Measurements from ENCODE around the gene GRIN2D. TPM values are rescaled to one million over a fixed set of nuclear protein-coding genes. Genes with fewer than 3 reads are reported as not detected.
A peak's percentile ranks its signal among the peaks of the same experiment; 100 is the strongest.
"Not testable (repeated sequence)": the region's sequence is repeated elsewhere in the genome, so short reads cannot be mapped to it uniquely, and the experiment has no call there.

The GRIN2D gene
- total and polyA plus RNA-seq, 2 donors, result 0.30 to 1.9 TPM

DNA sequence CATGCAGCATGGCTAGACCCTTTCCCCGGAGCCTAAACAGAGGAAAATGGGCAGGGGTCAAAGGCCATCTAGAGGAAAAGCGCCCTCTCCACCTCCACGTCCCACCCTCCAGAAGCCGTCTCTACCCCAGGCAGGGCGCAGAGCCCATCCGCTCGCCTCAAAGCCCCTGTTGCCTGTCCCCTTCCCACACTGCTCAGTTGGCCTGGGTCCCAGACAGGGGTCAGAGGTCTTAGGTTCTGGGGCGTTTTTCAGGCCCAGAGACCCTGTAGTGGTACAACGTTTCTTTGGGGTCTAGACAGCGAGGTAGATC lies 30.0 kb upstream of the GRIN2D start:
- H3K4me1 ChIP-seq (ENCODE audit: insufficient read depth), result no peaks in the 10 kb centered on the region
- peak overlapping the region; percentile 54 for H3K4me3 ChIP-seq (ENCODE audit: low read depth, low read length)
- peak overlapping the region; percentile 92 for H3K27ac ChIP-seq (ENCODE audit: low read depth)
- WGBS, result under 1% methylated on average over 10 of the region's 10 CpGs
- H3K36me3 ChIP-seq (ENCODE audit: insufficient read depth), result no peaks in the 10 kb centered on the region
- DNase-seq (ENCODE audit: extremely low spot score), result no peak

DNA sequence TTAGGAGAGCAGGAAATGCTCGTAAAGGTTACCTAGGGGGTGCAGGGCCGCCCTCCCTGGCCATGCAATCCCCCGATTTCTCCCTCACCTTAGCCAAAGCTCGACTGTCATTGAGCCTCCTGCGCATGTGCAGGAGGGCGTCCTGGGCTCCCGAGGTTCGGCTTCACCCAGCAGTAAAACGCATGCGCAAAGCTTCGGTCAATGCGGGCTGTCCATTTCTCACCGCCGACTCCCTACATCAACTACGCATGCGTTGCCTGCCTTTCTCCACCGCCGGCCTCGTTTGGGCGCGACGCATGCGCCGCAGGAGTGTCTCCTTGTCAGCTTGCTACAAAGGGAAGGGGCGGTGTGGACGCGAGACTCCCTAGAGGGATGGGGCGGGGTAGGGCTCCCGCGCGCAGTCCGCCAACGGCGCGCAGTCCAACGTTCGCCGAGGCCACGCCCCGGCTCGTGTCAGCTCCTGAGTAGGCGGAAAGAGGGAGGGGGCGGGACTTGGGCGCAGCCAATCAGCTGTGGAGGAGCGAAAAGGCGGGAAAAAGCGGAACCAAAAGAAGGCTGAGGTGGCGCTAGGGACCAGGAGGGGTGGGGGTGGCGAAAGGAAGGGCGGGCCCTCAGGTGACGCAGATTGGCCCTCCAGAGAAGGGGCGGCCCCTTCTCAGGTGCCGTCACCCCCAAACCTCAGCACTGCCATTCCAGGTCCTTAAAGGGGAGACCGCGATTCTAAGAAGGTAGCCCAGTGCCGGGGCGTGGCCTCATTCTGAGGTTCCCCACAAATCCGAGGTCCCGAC lies 29.5 kb upstream of the GRIN2D start, which contains the start of the genes SYNGR4 and TMEM143:
TSS of gene SYNGR4 (plus strand) at position 558 of the 788 bp plus-strand sequence. CDS start 1,476 bp downstream, outside the sequence.
TSS of gene TMEM143 (minus strand) at position 131 of the 788 bp plus-strand sequence. CDS start at position 111, 20 bp downstream.
- Histone ChIP-seq H3K4me3 (ENCODE audit: low read depth, low read length) (peak within 1 kb of the TSS; percentile 54), H3K27ac (ENCODE audit: low read depth) (peak within 1 kb of the TSS; percentile 92), H3K36me3 (ENCODE audit: insufficient read depth) (no peaks in the 10 kb centered on the region), H3K4me1 (ENCODE audit: insufficient read depth) (no peaks in the 10 kb centered on the region)
- DNase-seq (ENCODE audit: extremely low spot score), result peak; percentile 100
- WGBS, result under 1% methylated on average over 59 of the region's 59 CpGs

DNA sequence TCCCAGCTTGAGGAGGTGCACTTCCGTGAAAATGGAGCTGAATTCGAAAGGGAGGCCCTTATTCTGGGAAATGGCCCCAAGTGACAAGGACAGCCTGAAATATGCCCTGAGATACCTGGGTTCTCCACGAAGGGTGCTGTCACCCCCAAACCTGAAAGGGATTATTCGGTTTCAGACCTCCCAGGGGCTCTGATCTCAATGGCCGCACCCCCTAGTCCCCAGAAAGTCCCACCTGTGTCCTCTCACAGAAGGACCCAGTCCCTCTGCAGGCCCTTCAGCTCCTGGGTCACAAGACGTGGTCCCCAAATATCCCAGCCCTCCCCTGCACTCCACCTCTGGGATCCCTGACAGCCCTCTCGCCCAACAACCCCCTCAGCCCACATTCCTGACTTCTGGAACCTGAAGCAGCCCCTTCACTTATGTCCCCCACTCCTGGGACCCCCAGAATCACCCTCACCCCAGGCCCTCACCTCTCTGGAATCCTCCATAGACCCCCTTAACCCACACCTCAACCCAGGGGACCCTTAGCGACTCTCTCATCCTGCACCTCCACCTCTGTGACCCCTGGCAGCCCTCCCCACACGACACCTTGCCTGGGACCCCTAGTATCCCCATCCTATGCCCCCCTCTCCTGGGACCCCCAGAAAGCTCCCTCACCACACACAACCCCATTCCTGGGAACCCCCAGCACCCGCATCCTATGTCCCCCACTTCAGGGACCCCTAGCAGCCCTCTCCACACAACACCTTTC lies 28.7 kb upstream of the GRIN2D start:
- no peaks in the 10 kb centered on the region for H3K4me1 ChIP-seq (ENCODE audit: insufficient read depth)
- DNase-seq (ENCODE audit: extremely low spot score), result no peak
- H3K27ac ChIP-seq (ENCODE audit: low read depth), result no peak overlapping the region

DNA sequence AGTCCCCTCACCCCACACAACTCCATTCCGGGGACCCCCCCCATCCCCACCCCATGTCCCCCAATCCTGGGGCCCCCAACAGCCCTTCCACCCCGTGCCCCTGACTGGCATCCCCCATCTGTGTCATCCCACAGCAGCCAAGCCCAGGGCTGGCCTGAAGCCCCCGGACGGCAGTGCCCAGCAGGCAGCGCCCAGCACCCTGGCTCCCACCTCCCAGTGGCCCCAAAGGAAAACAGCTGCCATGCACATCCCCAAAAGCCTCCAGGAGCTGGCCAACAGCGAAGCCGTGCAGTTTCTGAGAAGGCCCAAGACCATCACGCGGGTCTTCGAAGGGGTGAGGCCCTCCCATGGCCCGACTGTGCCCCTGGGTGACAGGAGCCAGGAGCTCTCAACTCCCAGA lies 27.9 kb upstream of the GRIN2D start:
- no peak overlapping the region for H3K27ac ChIP-seq (ENCODE audit: low read depth)
- no peak overlapping the region for H3K4me3 ChIP-seq (ENCODE audit: low read depth, low read length)
- H3K4me1 ChIP-seq (ENCODE audit: insufficient read depth), result no peaks in the 10 kb centered on the region
- DNase-seq (ENCODE audit: extremely low spot score), result no peak
- 91% methylated on average over 11 of the region's 11 CpGs for WGBS
- H3K36me3 ChIP-seq (ENCODE audit: insufficient read depth), result no peaks in the 10 kb centered on the region

More for the DNA sequence above, 28.7 kb upstream of the GRIN2D start:
- WGBS, result 65% methylated on average over 10 of the region's 10 CpGs
- Histone ChIP-seq H3K36me3 (ENCODE audit: insufficient read depth) (no peaks in the 10 kb centered on the region), H3K4me3 (ENCODE audit: low read depth, low read length) (no peak overlapping the region)

DNA sequence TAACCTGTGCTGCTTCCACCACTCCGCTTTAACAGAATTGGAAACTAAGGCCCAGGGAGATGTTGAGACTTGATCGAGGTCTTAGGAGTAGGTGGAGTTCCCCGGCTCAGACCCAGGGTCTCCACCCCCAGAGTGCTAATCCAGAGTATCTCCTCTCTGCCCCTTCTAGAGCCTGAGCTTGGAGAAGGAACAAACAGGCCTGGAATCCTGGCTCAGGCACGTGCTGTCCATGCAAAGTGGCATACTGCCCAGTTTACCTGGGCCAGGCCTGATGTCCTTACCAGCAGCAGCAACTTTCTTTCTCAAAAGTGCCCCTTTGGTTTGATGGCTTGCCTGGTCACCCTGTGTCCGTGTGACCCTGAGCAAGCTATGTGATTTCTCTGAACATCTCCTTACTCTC lies 25.6 kb upstream of the GRIN2D start:
- Histone ChIP-seq H3K36me3 (ENCODE audit: insufficient read depth) (no peaks in the 10 kb centered on the region), H3K4me1 (ENCODE audit: insufficient read depth) (no peaks in the 10 kb centered on the region), H3K4me3 (ENCODE audit: low read depth, low read length) (no peak overlapping the region), H3K27ac (ENCODE audit: low read depth) (no peak overlapping the region)
- DNase-seq (ENCODE audit: extremely low spot score), result no peak
- 66% methylated on average over 5 of the region's 5 CpGs for WGBS

DNA sequence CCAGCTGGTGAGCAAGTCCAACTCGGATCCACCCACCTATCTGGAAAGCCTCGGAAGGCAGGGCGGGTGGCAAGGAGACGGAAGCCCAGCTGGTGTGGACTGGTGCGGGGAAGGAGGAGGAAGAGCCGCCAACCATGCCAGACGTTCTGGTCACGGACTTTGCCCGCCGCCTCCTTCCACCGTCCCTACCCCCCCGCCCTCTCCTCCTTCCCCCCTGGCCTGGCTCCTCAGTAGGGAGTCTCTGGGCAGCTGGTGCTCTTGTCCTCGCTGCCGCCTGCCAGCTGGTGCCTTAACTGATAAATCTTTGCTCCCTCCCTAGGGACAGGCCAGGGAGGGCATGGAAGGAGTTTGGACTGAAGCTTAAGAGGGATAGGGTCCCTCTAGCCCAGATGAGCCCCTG lies 24.5 kb upstream of the GRIN2D start:
- no peaks in the 10 kb centered on the region for H3K4me1 ChIP-seq (ENCODE audit: insufficient read depth)
- H3K36me3 ChIP-seq (ENCODE audit: insufficient read depth), result no peaks in the 10 kb centered on the region
- no peak overlapping the region for H3K4me3 ChIP-seq (ENCODE audit: low read depth, low read length)
- DNase-seq (ENCODE audit: extremely low spot score), result no peak
- no peak overlapping the region for H3K27ac ChIP-seq (ENCODE audit: low read depth)
- 78% methylated on average over 14 of the region's 14 CpGs for WGBS

DNA sequence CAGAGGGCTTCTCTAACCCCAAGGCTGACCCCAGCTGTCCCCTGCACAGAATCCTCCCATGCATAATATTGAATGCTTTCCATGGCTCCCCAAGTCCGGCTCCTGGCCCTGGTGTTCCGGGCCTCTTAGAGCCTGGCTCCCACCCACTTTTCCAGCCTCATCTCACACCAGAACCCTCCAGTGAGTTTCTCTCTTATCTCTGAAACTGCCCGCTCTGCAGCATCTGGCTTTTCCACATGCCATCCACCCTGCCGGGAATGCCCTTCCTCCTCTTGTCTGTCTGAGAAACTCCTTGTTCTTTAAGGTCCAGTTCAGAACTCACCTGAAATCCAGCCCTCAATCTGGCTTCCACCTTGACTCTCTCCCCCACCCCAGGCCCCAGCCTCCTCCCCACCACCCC lies 22.5 kb upstream of the GRIN2D start:
- no peaks in the 10 kb centered on the region for H3K36me3 ChIP-seq (ENCODE audit: insufficient read depth)
- no peak for DNase-seq (ENCODE audit: extremely low spot score)
- no peak overlapping the region for H3K4me3 ChIP-seq (ENCODE audit: low read depth, low read length)
- no peak overlapping the region for H3K27ac ChIP-seq (ENCODE audit: low read depth)
- no peaks in the 10 kb centered on the region for H3K4me1 ChIP-seq (ENCODE audit: insufficient read depth)
- 73% methylated on average over 4 of the region's 4 CpGs for WGBS

DNA sequence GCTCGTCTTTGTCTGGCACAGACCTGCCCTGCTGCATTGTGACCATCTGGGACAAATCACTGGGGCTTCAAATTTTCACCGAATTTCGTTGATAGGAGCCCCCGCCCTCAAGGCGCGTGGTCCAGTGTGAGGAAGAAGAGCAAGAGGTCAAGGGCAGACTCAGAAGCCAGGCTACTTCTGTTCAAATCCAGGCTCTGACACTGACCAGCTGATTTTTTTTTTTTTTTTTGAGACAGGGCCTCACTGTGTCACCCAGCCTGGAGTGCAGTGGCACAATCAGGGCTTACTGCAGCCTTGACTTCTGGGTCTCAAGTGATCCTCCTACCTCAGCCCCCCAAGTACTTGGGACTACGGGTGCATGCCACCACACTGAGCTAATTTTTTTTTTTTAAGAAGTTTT lies 22.1 kb upstream of the GRIN2D start:
- Histone ChIP-seq H3K27ac (ENCODE audit: low read depth) (no peak overlapping the region), H3K36me3 (ENCODE audit: insufficient read depth) (no peaks in the 10 kb centered on the region), H3K4me3 (ENCODE audit: low read depth, low read length) (no peak overlapping the region), H3K4me1 (ENCODE audit: insufficient read depth) (no peaks in the 10 kb centered on the region)
- no peak for DNase-seq (ENCODE audit: extremely low spot score)
- 61% methylated on average over 7 of the region's 7 CpGs for WGBS

DNA sequence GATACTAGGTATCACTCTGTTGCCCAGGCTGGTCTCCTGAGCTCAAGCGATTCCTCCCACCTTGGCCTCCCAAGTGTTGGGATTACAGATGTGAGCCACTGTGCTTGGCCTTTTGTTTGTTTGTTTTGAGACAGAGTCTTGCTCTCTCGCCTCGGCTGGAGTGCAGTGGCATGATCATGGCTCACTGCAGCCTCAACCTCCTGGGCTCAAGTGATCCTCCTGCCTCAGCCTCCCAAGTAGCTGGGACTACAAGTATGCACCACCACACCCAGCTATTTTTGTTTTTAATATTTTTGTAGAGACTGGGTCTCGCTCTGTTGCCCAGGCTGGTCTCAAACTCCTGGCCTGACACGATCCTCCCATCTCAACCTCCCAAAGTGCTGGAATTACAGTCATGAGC lies 21.7 kb upstream of the GRIN2D start:
- not testable (repeated sequence) for H3K4me3 ChIP-seq (ENCODE audit: low read depth, low read length); DNase-seq (ENCODE audit: extremely low spot score); H3K27ac ChIP-seq (ENCODE audit: low read depth); H3K4me1 ChIP-seq (ENCODE audit: insufficient read depth); H3K36me3 ChIP-seq (ENCODE audit: insufficient read depth)
- 93% methylated on average over 5 of the region's 5 CpGs for WGBS

DNA sequence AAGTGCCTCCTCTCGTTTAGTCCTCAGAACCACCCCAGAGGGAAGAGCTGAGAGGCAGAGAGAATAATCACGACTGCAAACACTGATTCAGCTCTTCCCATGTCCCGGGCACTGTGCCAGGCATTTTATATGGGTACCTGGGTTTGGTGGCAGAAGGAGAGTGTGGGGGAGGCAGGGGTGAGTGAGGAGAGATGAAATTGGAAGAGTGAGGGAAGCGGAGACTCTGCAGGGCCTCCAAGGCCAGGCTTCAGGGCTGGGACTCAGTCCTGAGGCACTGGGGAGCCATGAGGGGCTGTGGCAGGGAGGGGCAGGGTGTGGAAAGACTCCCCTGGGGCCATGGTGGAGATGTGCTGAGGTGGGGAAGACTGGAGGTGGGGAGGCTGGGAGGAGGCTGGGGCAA lies 20.6 kb upstream of the GRIN2D start:
- DNase-seq (ENCODE audit: extremely low spot score), result peak; percentile 29
- Histone ChIP-seq H3K27ac (ENCODE audit: low read depth) (no peak overlapping the region), H3K4me1 (ENCODE audit: insufficient read depth) (no peaks in the 10 kb centered on the region), H3K36me3 (ENCODE audit: insufficient read depth) (no peaks in the 10 kb centered on the region), H3K4me3 (ENCODE audit: low read depth, low read length) (no peak overlapping the region)
- WGBS, result 59% methylated on average over 4 of the region's 4 CpGs

DNA sequence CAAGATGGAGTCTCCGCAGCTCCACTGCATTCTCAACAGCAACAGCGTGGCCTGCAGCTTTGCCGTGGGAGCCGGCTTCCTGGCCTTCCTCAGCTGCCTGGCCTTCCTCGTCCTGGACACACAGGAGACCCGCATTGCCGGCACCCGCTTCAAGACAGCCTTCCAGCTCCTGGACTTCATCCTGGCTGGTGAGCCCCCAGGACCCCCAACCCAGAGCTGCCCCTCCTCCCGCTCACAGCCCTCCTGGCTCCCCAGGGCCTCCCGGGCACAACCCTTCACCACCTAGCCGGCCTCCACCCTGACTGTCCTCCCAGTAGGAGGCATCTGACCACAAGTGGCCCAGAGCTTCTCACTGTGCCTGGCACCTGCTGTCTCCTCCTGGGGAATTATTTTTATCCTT lies 19.9 kb upstream of the GRIN2D start:
- no peaks in the 10 kb centered on the region for H3K4me1 ChIP-seq (ENCODE audit: insufficient read depth)
- no peak overlapping the region for H3K27ac ChIP-seq (ENCODE audit: low read depth)
- WGBS, result 87% methylated on average over 11 of the region's 11 CpGs
- DNase-seq (ENCODE audit: extremely low spot score), result no peak
- H3K36me3 ChIP-seq (ENCODE audit: insufficient read depth), result no peaks in the 10 kb centered on the region
- H3K4me3 ChIP-seq (ENCODE audit: low read depth, low read length), result no peak overlapping the region

DNA sequence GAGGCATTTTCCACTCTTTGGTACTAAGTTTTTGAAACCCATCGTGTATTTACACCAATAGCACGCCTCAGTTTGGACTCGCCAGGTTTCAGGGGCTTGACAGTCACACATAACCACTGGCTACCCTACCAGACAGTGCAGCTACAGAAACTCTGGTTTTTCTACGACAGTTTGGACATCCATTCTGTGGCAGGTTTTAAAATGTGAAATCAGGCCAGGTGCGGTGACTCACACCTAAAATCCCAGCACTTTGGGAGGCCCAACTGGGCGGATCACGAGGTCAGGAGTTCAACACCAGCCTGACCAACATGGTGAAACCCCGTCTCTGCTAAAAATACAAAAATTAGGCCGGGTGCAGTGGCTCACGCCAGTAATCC lies 15.3 kb upstream of the GRIN2D start:
- WGBS, result 91% methylated on average over 10 of the region's 10 CpGs
- Histone ChIP-seq H3K4me3 (ENCODE audit: low read depth, low read length) (no peak overlapping the region), H3K36me3 (ENCODE audit: insufficient read depth) (no peaks in the 10 kb centered on the region), H3K4me1 (ENCODE audit: insufficient read depth) (no peaks in the 10 kb centered on the region), H3K27ac (ENCODE audit: low read depth) (no peak overlapping the region)
- no peak for DNase-seq (ENCODE audit: extremely low spot score)

DNA sequence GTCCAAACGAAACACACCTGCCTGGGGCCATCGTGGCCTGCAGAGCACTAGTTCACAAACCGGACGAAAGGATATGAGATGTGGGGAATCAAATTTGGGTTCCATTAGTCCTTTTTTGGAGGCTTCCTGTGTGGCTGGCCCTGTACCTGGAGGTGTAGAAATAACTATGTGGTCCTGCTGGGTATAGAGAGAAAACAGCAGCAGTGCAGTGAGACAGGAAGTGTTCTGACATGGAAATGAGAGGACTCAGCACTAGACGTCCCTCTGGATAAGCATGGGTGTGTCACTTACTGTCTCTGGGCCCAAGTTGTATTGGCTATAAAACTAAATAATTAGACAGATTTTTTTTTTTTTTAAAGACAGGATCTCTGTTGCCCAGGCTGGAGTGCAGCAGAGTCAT lies 14.4 kb upstream of the GRIN2D start:
- peaks cover 3% of the 10 kb centered on the region for H3K36me3 ChIP-seq (ENCODE audit: insufficient read depth)
- no peak for DNase-seq (ENCODE audit: extremely low spot score)
- 80% methylated on average over 5 of the region's 5 CpGs for WGBS
- H3K4me3 ChIP-seq (ENCODE audit: low read depth, low read length), result no peak overlapping the region
- no peak overlapping the region for H3K27ac ChIP-seq (ENCODE audit: low read depth)
- no peaks in the 10 kb centered on the region for H3K4me1 ChIP-seq (ENCODE audit: insufficient read depth)
